NB4 (cell line): ENCODE data around the gene OR52A1.

Source experiments
- DNase-seq: peaks from one replicate; pipeline ENCODE4 v3.0.0; 2010; ENCODE audit warnings: low read depth
- H3K4me3 ChIP-seq: one replicate; pipeline ENCODE4 v1.5.1; 2011; ENCODE audit warnings: mild to moderate bottlenecking, low read depth, low read length, moderate library complexity
- CTCF ChIP-seq: IDR thresholded peaks from one replicate; pipeline ENCODE4 v1.5.1; 2012; ENCODE audit warnings: low read depth, low read length
- MYC ChIP-seq: IDR thresholded peaks from 2 replicates; pipeline ENCODE4 v1.6.1; 2011; ENCODE audit warnings: low read depth, low read length
- POLR2A ChIP-seq: IDR thresholded peaks from 2 replicates; pipeline ENCODE4 v1.6.1; 2011; ENCODE audit warnings: mild to moderate bottlenecking; ENCODE audit not compliant: insufficient read length; ENCODE audit errors: extremely low read depth

The OR52A1 gene

GRCh38 chr11:5096011-5096410, 58.5 kb downstream of the OR52A1 start:
- H3K4me3 ChIP-seq, result no peak overlapping the region
- DNase-seq, result no peak
- TF ChIP-seq POLR2A, result no peak
- TF ChIP-seq MYC, result no peak
- TF ChIP-seq CTCF, result no peak
